GM10266 (cell line): Measurements from ENCODE around the gene ADAMTSL2.

ENCODE experiments used
- DNase-seq: peaks from one replicate; pipeline ENCODE4 v3.0.0; 2012; ENCODE audit errors: extremely low spot score
- CTCF ChIP-seq: IDR thresholded peaks from 2 replicates; pipeline ENCODE4 v1.5.1; 2012; ENCODE audit warnings: mild to moderate bottlenecking, low read depth; ENCODE audit not compliant: control insufficient read depth, insufficient read depth; ENCODE audit errors: missing control alignments

The ADAMTSL2 gene

GRCh38 chr9:133505901-133506652, 28.4 kb upstream of the ADAMTSL2 start:
- TF ChIP-seq CTCF: no peak
- DNase-seq: no peak

- no peak for TF ChIP-seq CTCF
- no peak for DNase-seq
These were observed 27.9 kb upstream of the ADAMTSL2 start for GRCh38 chr9:133506653-133507038.

GRCh38 chr9:133507246-133507965, 27.1 kb upstream of the ADAMTSL2 start:
- TF ChIP-seq CTCF: no peak
- no peak for DNase-seq

GRCh38 chr9:133508046-133508445, 26.5 kb upstream of the ADAMTSL2 start:
- DNase-seq: no peak
- no peak for TF ChIP-seq CTCF

GRCh38 chr9:133509179-133510083, 25.1 kb upstream of the ADAMTSL2 start:
- DNase-seq: no peak
- no peak for TF ChIP-seq CTCF

- no peak for TF ChIP-seq CTCF
- DNase-seq: no peak
These were observed 23.5 kb upstream of the ADAMTSL2 start for GRCh38 chr9:133510926-133511505.
